ENCODE data around the gene RMND5B.

DNA sequence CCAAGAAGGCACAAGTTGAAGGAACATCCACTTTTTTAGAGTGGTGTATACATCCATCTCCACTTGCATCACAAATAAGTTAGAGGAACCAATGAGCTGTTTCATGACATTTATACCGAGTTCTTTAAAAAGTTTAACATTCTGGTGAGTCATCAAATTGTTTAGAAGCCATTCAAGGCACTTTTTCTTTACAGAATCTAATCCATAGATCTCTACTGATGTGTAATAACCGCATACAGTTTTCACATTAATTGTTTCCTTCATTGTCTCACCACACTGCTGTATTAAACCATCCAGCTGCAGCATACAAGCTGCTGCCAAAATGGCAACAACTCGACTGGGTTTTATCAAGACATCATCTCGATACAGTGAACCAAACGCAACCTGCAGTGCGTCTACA is 55.6 kb downstream of the RMND5B start:
- no peak for TF ChIP-seq EZH2 (IDR thresholded peaks at IDR 0.05)
- TF ChIP-seq REST (IDR thresholded peaks at IDR 0.05; ENCODE audit: low read depth): no peak
- TF ChIP-seq, protein P1, sequence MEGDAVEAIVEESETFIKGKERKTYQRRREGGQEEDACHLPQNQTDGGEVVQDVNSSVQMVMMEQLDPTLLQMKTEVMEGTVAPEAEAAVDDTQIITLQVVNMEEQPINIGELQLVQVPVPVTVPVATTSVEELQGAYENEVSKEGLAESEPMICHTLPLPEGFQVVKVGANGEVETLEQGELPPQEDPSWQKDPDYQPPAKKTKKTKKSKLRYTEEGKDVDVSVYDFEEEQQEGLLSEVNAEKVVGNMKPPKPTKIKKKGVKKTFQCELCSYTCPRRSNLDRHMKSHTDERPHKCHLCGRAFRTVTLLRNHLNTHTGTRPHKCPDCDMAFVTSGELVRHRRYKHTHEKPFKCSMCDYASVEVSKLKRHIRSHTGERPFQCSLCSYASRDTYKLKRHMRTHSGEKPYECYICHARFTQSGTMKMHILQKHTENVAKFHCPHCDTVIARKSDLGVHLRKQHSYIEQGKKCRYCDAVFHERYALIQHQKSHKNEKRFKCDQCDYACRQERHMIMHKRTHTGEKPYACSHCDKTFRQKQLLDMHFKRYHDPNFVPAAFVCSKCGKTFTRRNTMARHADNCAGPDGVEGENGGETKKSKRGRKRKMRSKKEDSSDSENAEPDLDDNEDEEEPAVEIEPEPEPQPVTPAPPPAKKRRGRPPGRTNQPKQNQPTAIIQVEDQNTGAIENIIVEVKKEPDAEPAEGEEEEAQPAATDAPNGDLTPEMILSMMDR (IDR thresholded peaks at IDR 0.05 in 2 of 3, conservative IDR thresholded peaks at IDR 0.05 in 1 of 3; ENCODE audit: borderline replicate concordance in 1 of 3, insufficient read depth in 1 of 3, low read depth in 2 of 3, low read length in 2 of 3): no peak
- no peak for TF ChIP-seq SRF (IDR thresholded peaks at IDR 0.05; ENCODE audit: low read depth)
- no peak for TF ChIP-seq RAD21 (IDR thresholded peaks at IDR 0.05; ENCODE audit: low read depth)
- TF ChIP-seq ZBTB33 (IDR thresholded peaks at IDR 0.05; ENCODE audit: extremely low read depth, insufficient replicate concordance, low read length): no peak
- TF ChIP-seq SIN3A (IDR thresholded peaks at IDR 0.05; ENCODE audit: low read depth): no peak
- TF ChIP-seq POLR2A (IDR thresholded peaks at IDR 0.05; ENCODE audit: borderline replicate concordance, extremely low read depth, insufficient read depth, insufficient read length): no peak
- TF ChIP-seq MAX (IDR thresholded peaks at IDR 0.05): no peak
- no peak for TF ChIP-seq CBX3 (IDR thresholded peaks at IDR 0.05; ENCODE audit: low read depth)
- TF ChIP-seq SP1 (IDR thresholded peaks at IDR 0.05; ENCODE audit: low read depth): no peak
- TF ChIP-seq POLR2AphosphoS5 (IDR thresholded peaks at IDR 0.05; ENCODE audit: low read depth, low read length): no peak
- TF ChIP-seq ELF1 (IDR thresholded peaks at IDR 0.05; ENCODE audit: borderline replicate concordance, low read depth): no peak

All from HCT116 (cell line).